Natural killer cell (primary cell): Measurements from ENCODE around the gene GSE1. TPM values are rescaled to one million over a fixed set of nuclear protein-coding genes. Genes with fewer than 3 reads are reported as not detected.

ENCODE experiments used
- ATAC-seq, 3 donors: fragments of 150-1000 bp in 2 of 3; fragments of 200-7000 bp in 1 of 3; cut with Tn5 transposase; 1 replicate in 1 of 3; 2 replicates in 2 of 3; pipeline ENCODE4 v1.10.0; 2021; ENCODE audit warnings: mild to moderate bottlenecking in 2 of 3, moderate library complexity in 2 of 3
- DNase-seq, 2 donors: peaks; one replicate each; pipeline versions ENCODE4 v3.0.0 to v3.0.0-alpha.2; 2013 to 2021; ENCODE audit warnings: mixed read lengths in 1 of 2
- H3K27ac ChIP-seq: one replicate; pipeline ENCODE4 v1.5.1; 2013; ENCODE audit warnings: mild to moderate bottlenecking, low read length
- H3K27me3 ChIP-seq: one replicate; pipeline ENCODE4 v1.6.1; 2013; ENCODE audit warnings: low read length; ENCODE audit not compliant: control insufficient read depth, insufficient read depth
- H3K36me3 ChIP-seq: one replicate; pipeline ENCODE4 v1.6.1; 2013; ENCODE audit warnings: low read length; ENCODE audit not compliant: control insufficient read depth, insufficient read depth
- H3K4me1 ChIP-seq: one replicate; pipeline ENCODE4 v1.6.1; 2013; ENCODE audit warnings: low read length; ENCODE audit not compliant: control insufficient read depth, insufficient read depth
- H3K4me3 ChIP-seq: one replicate; pipeline ENCODE4 v1.5.1; 2013; ENCODE audit warnings: low read length
- H3K9me3 ChIP-seq: one replicate; pipeline ENCODE4 v1.6.1; 2013; ENCODE audit warnings: low read length; ENCODE audit not compliant: control insufficient read depth, insufficient read depth
- H3K27ac Mint-ChIP-seq, 2 donors: one replicate each; pipeline ENCODE4 v1.8.0; 2022; ENCODE audit warnings: mild to moderate bottlenecking in 2 of 2, mixed read lengths in 2 of 2, moderate library complexity in 1 of 2
- H3K27me3 Mint-ChIP-seq, 2 donors: one replicate each; pipeline ENCODE4 v1.8.0; 2022; ENCODE audit warnings: low read depth in 2 of 2, mixed read lengths in 2 of 2
- H3K36me3 Mint-ChIP-seq: one replicate; pipeline ENCODE4 v1.8.0; 2022; ENCODE audit warnings: mixed read lengths
- H3K4me1 Mint-ChIP-seq, 2 donors: one replicate each; pipeline ENCODE4 v1.8.0; 2022; ENCODE audit warnings: mixed read lengths in 2 of 2
- H3K4me3 Mint-ChIP-seq: one replicate; pipeline ENCODE4 v1.8.0; 2022; ENCODE audit warnings: mild to moderate bottlenecking, moderate library complexity, mixed read lengths
- H3K9me3 Mint-ChIP-seq, 2 donors: one replicate each; pipeline ENCODE4 v1.8.0; 2022; ENCODE audit warnings: mixed read lengths in 2 of 2
- whole genome bisulfite sequencing: methylation state at CpG from one replicate; pipeline ENCODE4 v1.1.7; 2013; ENCODE audit warnings: missing lambda C conversion rate; ENCODE audit not compliant: insufficient coverage; 5-methylcytosine and 5-hydroxymethylcytosine counted together
- intact Hi-C: fragments of 100-400 bp; cut with micrococcal nuclease; formaldehyde crosslinking; loops from one replicate; pipeline ENCODE4 v1.14.2; 2022
- total RNA-seq, 4 donors: library from RNA; stranded (reverse); fragments of 120-200 nt in 1 of 4; gene quantifications; one replicate each; pipeline versions ENCODE4 v1.2.3 to v1.2.4, GENCODE V29; 2013 to 2022
- TF ChIP-seq, protein P1 (sequence below): fragments of 200-600 bp; IDR thresholded peaks from one replicate; pipeline ENCODE4 v1.8.0; 2022; ENCODE audit warnings: antibody characterized with exemption

Gene GSE1
- total RNA-seq, 3 donors from 2014 or later (not counting 1 experiment from before 2014, with no cell fraction given), result 232 to 277 (median 233) TPM

DNA sequence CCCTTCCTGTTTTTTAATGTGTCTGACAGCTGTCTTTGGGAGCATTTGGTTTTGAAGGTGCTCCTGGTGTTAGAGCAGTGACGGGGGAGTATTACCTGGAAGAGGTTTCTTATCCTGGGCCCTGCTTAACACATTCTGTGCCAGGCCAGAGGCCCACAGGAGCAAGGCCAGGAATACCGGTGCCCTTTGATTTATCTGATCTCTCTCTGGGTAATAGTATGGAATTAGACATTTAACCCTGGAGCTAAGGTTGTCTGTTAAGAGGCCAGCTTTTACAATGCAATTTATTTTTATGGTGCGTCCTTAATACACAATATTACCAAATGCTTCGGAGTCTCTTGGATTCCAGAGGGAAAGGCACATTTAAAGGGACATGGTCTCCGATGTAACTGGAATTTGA, 37.2 kb upstream of the GSE1 start:
- Histone ChIP-seq H3K36me3 (no peaks in the 10 kb centered on the region), H3K4me1 (peaks cover 90% of the 10 kb centered on the region), H3K27ac (no peak overlapping the region), H3K4me3 (no peak overlapping the region), H3K9me3 (no peaks in the 10 kb centered on the region), H3K27me3 (no peaks in the 10 kb centered on the region)
- Mint-ChIP-seq H3K27me3 (peaks cover 0 to 3% of the 10 kb centered on the region in 2 donors), H3K9me3 (no peaks in the 10 kb centered on the region), H3K27ac (peak overlapping the region; percentile 77 to 82), H3K4me1 (peaks cover 88 to 94% of the 10 kb centered on the region in 2 donors), H3K4me3 (peak overlapping the region; percentile 75), H3K36me3 (no peaks in the 10 kb centered on the region)
- ATAC-seq (no peak), DNase-seq (no peak)
- intact Hi-C loops, result no loop called here
- WGBS, result 91% methylated on average over 5 of the region's 5 CpGs
- TF ChIP-seq, protein P1, sequence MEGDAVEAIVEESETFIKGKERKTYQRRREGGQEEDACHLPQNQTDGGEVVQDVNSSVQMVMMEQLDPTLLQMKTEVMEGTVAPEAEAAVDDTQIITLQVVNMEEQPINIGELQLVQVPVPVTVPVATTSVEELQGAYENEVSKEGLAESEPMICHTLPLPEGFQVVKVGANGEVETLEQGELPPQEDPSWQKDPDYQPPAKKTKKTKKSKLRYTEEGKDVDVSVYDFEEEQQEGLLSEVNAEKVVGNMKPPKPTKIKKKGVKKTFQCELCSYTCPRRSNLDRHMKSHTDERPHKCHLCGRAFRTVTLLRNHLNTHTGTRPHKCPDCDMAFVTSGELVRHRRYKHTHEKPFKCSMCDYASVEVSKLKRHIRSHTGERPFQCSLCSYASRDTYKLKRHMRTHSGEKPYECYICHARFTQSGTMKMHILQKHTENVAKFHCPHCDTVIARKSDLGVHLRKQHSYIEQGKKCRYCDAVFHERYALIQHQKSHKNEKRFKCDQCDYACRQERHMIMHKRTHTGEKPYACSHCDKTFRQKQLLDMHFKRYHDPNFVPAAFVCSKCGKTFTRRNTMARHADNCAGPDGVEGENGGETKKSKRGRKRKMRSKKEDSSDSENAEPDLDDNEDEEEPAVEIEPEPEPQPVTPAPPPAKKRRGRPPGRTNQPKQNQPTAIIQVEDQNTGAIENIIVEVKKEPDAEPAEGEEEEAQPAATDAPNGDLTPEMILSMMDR, result no peak

DNA sequence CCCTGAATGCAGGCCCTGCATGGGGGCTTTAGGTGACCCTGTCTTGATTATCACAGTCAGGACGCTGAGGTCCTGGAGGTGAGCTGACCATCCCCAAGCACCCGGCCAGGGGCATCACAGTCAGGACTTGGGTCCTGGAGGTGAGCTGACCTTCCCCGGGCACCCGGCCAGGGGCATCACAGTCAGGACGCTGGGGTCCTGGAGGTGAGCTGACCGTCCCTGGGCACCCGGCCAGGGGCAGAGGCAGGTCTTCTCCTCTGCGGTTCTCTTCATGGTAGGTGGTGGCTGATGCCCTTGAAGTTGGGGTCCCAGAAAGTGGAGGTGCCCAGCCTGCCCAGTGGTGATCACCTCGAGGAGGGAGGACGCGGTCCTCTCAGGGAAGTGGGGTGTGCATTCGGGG, 36.2 kb upstream of the GSE1 start:
- WGBS, result 73% methylated on average over 12 of the region's 12 CpGs
- peak overlapping the region in 1 of 2 donors; percentile 64 for H3K27ac Mint-ChIP-seq
- TF ChIP-seq, protein P1, result no peak
- DNase-seq (no peak), ATAC-seq (no peak)
- no peaks in the 10 kb centered on the region for H3K9me3 ChIP-seq
- H3K36me3 Mint-ChIP-seq, result no peaks in the 10 kb centered on the region
- peaks cover 0 to 3% of the 10 kb centered on the region in 2 donors for H3K27me3 Mint-ChIP-seq
- intact Hi-C loops, result no loop called here
- no peaks in the 10 kb centered on the region for H3K36me3 ChIP-seq
- H3K27ac ChIP-seq, result no peak overlapping the region
- peaks cover 90% of the 10 kb centered on the region for H3K4me1 ChIP-seq
- H3K4me3 ChIP-seq, result no peak overlapping the region
- H3K27me3 ChIP-seq, result no peaks in the 10 kb centered on the region
- H3K4me1 Mint-ChIP-seq, result peaks cover 88 to 94% of the 10 kb centered on the region in 2 donors
- no peak overlapping the region for H3K4me3 Mint-ChIP-seq
- no peaks in the 10 kb centered on the region for H3K9me3 Mint-ChIP-seq

DNA sequence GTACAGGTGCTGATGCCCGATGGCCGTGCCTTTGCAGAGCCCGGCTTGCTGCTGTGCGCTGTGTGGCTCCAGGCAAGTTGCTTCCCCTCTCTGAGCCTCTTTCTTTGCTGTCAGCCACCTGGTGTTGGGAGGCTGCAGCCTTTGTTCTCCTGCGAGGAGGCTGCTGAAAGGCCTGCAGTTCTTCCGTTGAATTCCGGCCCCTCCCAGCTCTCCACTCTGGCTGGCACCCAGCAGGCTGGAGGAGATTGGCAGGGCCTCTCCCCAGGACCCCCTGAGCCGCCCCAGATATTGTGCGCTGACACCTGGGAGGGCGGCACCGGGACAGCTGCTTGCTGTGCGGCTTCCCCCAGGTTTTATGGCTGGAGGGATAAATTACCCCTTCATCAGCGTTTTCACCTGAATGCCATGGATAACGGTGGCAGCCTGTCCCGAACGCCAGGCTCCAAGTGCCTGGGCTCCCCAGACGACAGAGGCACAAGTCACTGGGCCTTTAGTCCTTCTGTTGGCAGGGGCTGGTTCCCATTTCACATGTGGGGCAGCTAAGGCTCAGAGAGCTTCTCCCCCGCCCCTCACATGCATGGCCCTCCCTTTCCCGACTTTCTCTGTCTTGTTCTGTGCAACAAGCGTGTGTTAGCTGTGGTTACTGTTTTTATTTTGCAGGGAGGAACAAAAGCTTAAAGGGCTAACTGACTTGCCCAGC, 35.1 kb upstream of the GSE1 start:
- Mint-ChIP-seq H3K27ac (peak overlapping the region in 1 of 2 donors; percentile 75), H3K9me3 (no peaks in the 10 kb centered on the region), H3K27me3 (no peaks in the 10 kb centered on the region), H3K4me3 (no peak overlapping the region), H3K4me1 (peaks cover 91 to 95% of the 10 kb centered on the region in 2 donors), H3K36me3 (no peaks in the 10 kb centered on the region)
- Histone ChIP-seq H3K36me3 (no peaks in the 10 kb centered on the region), H3K4me3 (no peak overlapping the region), H3K27ac (no peak overlapping the region), H3K4me1 (peaks cover 90% of the 10 kb centered on the region), H3K9me3 (no peaks in the 10 kb centered on the region), H3K27me3 (no peaks in the 10 kb centered on the region)
- intact Hi-C loops, result no loop called here
- TF ChIP-seq, protein P1, result no peak
- ATAC-seq (no peak), DNase-seq (no peak)
- 94% methylated on average over 20 of the region's 20 CpGs for WGBS

DNA sequence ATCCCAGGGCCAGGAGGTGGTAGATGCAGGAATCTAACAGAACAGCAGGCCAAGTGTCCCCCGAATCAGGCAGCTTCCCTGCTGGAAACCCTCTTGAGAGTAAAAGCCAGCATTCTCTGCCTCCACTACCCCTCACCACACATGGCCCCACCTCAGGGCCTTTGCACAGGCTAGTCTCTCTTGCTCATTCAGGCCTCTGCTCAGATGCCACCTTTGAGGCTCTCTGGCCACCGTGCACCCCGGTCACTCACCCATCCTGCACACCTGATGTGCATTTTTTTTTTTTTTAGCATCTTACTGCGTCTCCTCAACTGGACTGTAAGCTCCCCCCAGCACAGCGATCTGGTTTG, 34.5 kb upstream of the GSE1 start:
- TF ChIP-seq, protein P1, result no peak
- H3K27me3 Mint-ChIP-seq, result no peaks in the 10 kb centered on the region
- 94% methylated on average over 5 of the region's 5 CpGs for WGBS
- H3K9me3 Mint-ChIP-seq, result no peaks in the 10 kb centered on the region
- DNase-seq, result no peak
- intact Hi-C loops, result no loop called here
- H3K36me3 Mint-ChIP-seq, result no peaks in the 10 kb centered on the region
- H3K27ac ChIP-seq, result no peak overlapping the region
- no peaks in the 10 kb centered on the region for H3K36me3 ChIP-seq
- H3K27me3 ChIP-seq, result no peaks in the 10 kb centered on the region
- peaks cover 92 to 95% of the 10 kb centered on the region in 2 donors for H3K4me1 Mint-ChIP-seq
- no peak overlapping the region for H3K4me3 Mint-ChIP-seq
- no peaks in the 10 kb centered on the region for H3K9me3 ChIP-seq
- no peak overlapping the region for H3K4me3 ChIP-seq
- no peak for ATAC-seq
- peak overlapping the region; percentile 75 to 85 for H3K27ac Mint-ChIP-seq
- H3K4me1 ChIP-seq, result peaks cover 92% of the 10 kb centered on the region
